ENCODE measurements around the gene DCDC1.

Gene DCDC1

GRCh38 chr11:30821438-30821965, 548.0 kb downstream of the DCDC1 start:
- no peak for DNase-seq

GRCh38 chr11:30818721-30819120, 550.8 kb downstream of the DCDC1 start:
- DNase-seq, result no peak

- DNase-seq, result no peak
These were observed 552.3 kb downstream of the DCDC1 start for GRCh38 chr11:30816959-30817880.

- no peak for DNase-seq
These were observed 553.9 kb downstream of the DCDC1 start for GRCh38 chr11:30815619-30816018.

GRCh38 chr11:30814737-30815136, 554.8 kb downstream of the DCDC1 start:
- no peak for DNase-seq
